HG02763 (cell line): ENCODE results near the gene CELSR1.
"Not testable (repeated sequence)": the region's sequence is repeated elsewhere in the genome, so short reads cannot be mapped to it uniquely, and the experiment has no call there.

Experiments used
- ATAC-seq: cut with Tn5 transposase; IDR thresholded peaks from one replicate; pipeline ENCODE4 v1.9.1; 2021; ENCODE audit warnings: mild to moderate bottlenecking, moderate library complexity; ENCODE audit not compliant: unreplicated experiment

The CELSR1 gene

DNA sequence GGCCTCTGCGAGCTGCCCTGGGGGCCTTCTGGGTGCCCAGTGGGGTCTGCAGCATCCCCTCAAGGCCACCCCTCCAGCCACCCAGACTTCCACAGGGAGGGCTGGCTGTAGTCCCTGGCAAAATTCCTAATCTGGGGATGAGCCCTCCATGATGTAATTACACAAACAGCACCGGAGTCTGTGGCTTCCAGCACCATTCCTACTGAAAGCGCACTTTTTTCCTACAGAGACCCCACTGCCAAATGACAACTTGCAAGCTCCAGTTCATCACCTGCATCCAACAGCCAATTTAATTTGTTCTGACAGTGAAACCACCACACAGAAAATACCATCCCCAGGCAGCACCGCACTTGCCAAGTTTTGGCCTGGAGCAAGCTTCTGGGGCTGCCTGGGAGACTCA is 131.5 kb downstream of the CELSR1 start:
- no peak for ATAC-seq

DNA sequence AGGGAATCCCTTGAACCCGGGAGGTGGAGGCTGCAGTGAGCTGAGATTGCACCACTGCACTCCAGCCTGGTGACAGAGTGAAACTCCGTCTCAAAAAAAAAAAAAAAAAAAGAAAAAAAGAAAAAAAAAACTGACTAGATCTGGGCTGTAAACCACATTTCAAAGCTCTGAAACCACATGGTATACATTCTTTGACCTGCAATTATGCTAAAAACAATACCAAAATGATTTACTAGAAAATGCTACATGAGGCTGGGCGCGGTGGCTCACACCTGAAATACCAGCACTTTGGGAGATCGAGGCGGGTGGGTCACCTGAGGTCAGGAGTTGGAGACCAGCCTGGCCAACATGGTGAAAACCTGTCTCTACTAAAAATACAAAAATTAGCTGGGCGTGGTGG is 133.5 kb downstream of the CELSR1 start:
- ATAC-seq, result not testable (repeated sequence)

DNA sequence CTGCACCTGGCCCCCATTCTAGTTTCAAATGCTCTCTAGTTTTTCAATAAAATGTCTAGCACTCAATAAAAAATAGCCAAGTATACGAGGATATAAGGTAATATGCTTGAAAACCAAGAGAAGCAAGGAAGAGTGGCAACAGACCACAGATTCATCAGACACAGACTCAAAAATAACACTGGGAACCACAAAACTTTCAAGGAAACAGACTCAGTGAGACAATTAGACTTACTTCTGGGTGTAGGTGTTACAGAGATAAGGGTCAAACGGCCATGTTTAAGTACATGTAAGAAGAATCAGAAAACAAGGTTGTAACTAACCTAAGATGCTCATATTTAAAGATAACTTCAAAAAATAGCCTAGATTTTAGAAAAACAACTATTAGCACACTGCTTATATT is 134.9 kb downstream of the CELSR1 start:
- no peak for ATAC-seq

GRCh38 chr22:46401370-46401769 is 136.1 kb downstream of the CELSR1 start:
- no peak for ATAC-seq

GRCh38 chr22:46399251-46400024 is 138.0 kb downstream of the CELSR1 start:
- ATAC-seq, result no peak

GRCh38 chr22:46397951-46398350 is 139.5 kb downstream of the CELSR1 start:
- no peak for ATAC-seq

DNA sequence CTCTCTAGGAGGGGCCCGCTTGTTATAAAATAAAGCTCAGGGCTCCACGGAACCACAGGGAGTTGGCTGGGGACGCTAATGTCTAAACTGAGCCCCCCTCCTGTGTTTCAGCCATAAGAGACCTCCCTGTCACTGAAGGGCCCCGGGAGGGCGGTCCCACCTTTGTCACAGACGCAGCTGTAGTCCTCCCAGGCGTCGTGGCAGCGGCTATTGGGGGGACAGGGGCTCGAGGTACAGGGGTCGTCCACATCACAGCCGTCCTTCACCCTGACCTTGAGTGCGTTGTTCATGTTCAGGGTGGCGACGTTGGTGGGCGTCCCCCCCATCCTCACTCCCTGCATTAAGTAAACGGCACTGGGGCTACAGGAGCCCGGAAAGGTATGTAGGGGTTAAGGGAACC is 139.9 kb downstream of the CELSR1 start:
- ATAC-seq, result no peak

- not testable (repeated sequence) for ATAC-seq
Measured at GRCh38 chr22:46397049-46397448, 140.4 kb downstream of the CELSR1 start.

GRCh38 chr22:46395145-46395544 is 142.3 kb downstream of the CELSR1 start:
- ATAC-seq, result no peak

DNA sequence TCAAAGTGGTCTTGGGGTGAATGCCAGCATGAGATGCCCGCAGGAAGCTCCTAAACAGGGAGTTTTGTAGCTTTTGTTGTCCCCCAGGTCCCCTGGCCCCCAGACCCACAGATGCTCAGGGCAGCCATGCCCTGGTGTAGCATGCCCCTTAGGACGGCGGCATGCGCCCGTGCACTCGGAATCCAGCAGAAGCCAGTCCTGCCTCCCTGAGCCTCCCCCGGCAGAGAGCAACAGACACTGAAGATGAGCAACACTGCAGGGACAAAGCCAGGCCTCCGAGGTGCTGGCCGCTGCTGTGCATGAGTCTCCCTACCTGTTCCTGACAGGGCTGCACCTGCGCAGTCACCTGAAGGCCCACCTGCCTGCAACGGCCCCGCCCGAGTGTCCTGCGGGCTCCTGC is 142.8 kb downstream of the CELSR1 start:
- ATAC-seq, result no peak

GRCh38 chr22:46393873-46394272 is 143.5 kb downstream of the CELSR1 start:
- ATAC-seq, result no peak

- ATAC-seq, result no peak
Measured at GRCh38 chr22:46392137-46392844, 145.1 kb downstream of the CELSR1 start.

GRCh38 chr22:46391486-46392136 is 145.8 kb downstream of the CELSR1 start:
- no peak for ATAC-seq

GRCh38 chr22:46390652-46391301 is 146.6 kb downstream of the CELSR1 start:
- no peak for ATAC-seq

DNA sequence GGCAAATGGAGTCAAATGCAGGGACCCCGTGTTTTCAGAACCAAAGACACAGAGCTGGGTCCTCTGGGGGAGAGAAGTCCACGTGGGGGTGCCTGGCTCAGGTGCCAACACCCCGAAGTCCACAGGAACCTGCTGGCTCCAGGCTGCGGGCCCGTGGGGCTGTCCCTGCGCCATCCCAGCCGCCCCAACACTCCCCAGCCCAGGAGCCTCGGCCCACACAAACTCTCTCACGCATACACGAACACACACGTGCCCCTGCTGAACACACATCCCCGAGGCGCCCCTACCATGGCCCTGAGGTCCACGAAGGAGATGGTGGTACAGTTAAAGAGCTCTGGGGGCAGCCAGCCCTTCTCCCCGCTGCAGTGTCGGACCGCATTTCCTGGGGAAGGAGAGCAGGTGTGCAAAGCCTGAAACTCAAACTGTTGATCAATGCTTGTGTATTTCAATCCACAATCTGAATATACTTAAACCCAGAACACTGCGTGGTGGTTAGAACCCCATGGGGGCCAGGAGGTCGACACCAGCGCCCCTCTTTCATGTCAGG is 147.2 kb downstream of the CELSR1 start:
- ATAC-seq, result no peak

- ATAC-seq, result no peak
Measured at GRCh38 chr22:46389081-46389480, 148.3 kb downstream of the CELSR1 start.

DNA sequence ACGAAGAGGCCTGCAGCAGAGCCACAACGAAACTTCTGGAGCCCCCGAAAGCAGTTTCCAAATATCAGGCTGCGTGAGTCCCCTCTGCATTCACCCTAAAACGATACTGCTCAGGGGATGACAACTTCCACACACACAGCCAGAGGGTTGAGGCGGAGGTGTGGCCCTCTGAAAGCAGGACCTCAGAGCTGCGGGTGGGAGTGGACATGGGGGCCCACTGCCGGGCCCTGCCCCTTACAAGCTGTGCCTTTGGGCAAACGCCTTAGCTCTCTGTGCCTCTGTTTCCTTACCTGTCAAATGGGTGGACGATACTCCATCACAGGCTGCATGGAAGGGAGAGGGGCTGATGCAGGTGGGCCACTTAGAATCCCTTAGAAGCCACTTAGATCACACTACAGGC is 148.8 kb downstream of the CELSR1 start:
- ATAC-seq, result no peak

GRCh38 chr22:46387748-46388147 is 149.7 kb downstream of the CELSR1 start:
- ATAC-seq, result no peak

DNA sequence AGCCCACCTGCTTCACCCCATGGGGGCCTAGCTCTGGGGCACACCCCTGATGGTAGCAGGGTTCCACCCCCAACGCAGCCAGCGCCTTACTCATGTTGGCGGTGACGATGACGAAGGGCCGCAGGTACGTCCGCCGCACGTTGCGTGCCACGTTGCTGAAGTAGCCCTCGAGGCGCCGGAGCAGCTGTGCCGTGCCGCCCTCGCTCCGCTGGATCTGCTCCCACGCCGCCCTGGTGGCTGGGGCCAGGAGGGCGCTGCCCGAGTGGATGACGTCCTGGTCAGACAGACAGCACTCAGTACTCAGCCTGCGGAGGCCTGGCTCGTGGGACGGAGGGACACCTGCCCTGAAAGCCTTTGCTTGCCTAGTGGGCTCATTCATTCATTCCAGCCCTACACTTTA is 151.1 kb downstream of the CELSR1 start:
- ATAC-seq, result no peak

DNA sequence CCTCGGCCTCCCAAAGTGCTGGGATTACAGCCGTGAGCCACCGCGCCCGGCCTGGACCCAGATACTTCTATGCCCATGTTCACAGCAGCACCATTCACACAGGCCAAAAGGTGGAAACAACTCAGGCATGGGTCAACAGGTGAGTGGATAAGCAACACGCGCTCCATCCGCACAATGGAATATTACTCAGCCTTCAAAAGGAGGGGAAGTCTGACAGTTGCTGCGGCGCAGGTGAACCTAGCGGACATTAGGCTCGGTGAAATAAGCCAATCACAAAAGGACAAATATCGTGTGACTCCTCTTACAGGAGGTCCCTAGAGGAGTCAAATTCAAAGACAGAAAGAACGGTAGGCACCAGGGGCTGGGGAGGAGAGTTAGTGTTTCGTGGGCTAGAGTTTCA is 154.9 kb downstream of the CELSR1 start:
- no peak for ATAC-seq

DNA sequence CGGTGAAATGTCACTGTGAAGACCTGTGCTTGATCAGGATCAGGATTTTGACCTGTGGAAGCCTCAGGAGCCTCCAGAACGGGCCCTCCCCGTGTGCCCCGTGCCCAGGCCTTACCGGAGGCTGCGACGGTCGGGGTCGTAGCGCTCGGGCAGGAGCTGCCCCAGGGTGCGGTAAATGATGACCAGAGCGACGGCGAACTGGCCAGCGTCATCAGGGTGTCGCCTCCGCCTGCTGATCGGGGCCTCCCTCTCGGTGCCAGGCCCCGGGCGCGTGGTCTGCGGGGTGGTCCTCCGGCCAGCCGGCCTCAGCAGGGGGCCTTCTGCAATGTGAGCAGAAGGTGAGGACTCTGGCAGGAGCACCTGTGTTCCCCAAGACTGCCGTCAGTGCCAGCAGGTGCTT is 155.7 kb downstream of the CELSR1 start:
- ATAC-seq, result no peak
